BJ (cell line): Measurements from ENCODE around the gene DRD3. TPM values are rescaled to one million over a fixed set of nuclear protein-coding genes. Genes with fewer than 3 reads are reported as not detected.

Experiments
- CTCF ChIA-PET: fragments of 350-600 bp; formaldehyde crosslinking; extraction: SDS; loops from one replicate; lab custom pipeline; 2021; ENCODE audit warnings: antibody characterized with exemption, inconsistent platforms; lab: Yijun Ruan, JAX
- POLR2A ChIA-PET: fragments of 300-600 bp; sonication (Branson Sonifier 250); formaldehyde crosslinking; extraction: SDS; loops from one replicate; lab custom pipeline; 2021; ENCODE audit warnings: antibody characterized with exemption; lab: Charles Lee
- DNase-seq: peaks from one replicate; pipeline ENCODE4 v3.0.0-alpha.2; 2011; ENCODE audit warnings: low read depth
- H3K27me3 ChIP-seq: 2 replicates; pipeline ENCODE4 v1.6.0; 2011; ENCODE audit warnings: low read length; ENCODE audit not compliant: control insufficient read depth, insufficient read depth
- H3K36me3 ChIP-seq: 2 replicates; pipeline ENCODE4 v1.5.1; 2011; ENCODE audit warnings: low read length; ENCODE audit not compliant: control insufficient read depth, insufficient read depth
- H3K4me3 ChIP-seq: 2 replicates; pipeline ENCODE4 v1.5.1; 2011; ENCODE audit warnings: low read depth, mild to moderate bottlenecking, control low read depth, low read length
- polyA plus RNA-seq: library from polyadenylated mRNA; depleted of rRNA; stranded (reverse); fragments of >200 nt; gene quantifications from 2 replicates; pipeline ENCODE4 v1.2.3, GENCODE V29; 2011
- TF ChIP-seq, protein P1 (sequence below): IDR thresholded peaks from 2 replicates; pipeline ENCODE4 v1.5.1; 2011; ENCODE audit warnings: low read depth, mild to moderate bottlenecking, control low read depth, inconsistent platforms, low read length, moderate library complexity; ENCODE audit not compliant: insufficient read depth

The DRD3 gene
- polyA plus RNA-seq, 1 experiment = not detected

DNA sequence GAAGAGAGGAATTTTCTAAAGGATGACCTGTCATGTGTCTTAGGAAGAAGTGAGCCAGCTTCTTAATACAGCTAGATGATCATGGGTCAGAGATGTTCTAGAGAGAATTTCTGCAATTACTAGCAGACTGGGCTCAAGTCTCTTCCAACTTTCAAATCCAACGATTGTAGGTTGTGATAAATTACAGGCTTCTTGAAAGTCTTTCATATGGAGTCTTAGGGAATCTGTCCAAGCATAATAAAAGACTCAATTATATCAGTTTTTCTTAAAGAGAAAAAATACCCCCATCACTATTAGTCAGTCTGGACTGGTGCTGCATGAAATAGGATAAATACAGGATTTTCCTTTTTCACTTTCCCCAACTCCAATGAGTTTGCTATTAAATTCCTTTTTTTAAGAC is 59.1 kb downstream of the DRD3 start:
- H3K27me3 ChIP-seq = no peaks in the 10 kb centered on the region
- ChIA-PET POLR2A (no interaction called here), CTCF (no interaction called here)
- TF ChIP-seq, protein P1, sequence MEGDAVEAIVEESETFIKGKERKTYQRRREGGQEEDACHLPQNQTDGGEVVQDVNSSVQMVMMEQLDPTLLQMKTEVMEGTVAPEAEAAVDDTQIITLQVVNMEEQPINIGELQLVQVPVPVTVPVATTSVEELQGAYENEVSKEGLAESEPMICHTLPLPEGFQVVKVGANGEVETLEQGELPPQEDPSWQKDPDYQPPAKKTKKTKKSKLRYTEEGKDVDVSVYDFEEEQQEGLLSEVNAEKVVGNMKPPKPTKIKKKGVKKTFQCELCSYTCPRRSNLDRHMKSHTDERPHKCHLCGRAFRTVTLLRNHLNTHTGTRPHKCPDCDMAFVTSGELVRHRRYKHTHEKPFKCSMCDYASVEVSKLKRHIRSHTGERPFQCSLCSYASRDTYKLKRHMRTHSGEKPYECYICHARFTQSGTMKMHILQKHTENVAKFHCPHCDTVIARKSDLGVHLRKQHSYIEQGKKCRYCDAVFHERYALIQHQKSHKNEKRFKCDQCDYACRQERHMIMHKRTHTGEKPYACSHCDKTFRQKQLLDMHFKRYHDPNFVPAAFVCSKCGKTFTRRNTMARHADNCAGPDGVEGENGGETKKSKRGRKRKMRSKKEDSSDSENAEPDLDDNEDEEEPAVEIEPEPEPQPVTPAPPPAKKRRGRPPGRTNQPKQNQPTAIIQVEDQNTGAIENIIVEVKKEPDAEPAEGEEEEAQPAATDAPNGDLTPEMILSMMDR = no peak
- H3K36me3 ChIP-seq = no peaks in the 10 kb centered on the region
- no peak overlapping the region for H3K4me3 ChIP-seq
- no peak for DNase-seq

DNA sequence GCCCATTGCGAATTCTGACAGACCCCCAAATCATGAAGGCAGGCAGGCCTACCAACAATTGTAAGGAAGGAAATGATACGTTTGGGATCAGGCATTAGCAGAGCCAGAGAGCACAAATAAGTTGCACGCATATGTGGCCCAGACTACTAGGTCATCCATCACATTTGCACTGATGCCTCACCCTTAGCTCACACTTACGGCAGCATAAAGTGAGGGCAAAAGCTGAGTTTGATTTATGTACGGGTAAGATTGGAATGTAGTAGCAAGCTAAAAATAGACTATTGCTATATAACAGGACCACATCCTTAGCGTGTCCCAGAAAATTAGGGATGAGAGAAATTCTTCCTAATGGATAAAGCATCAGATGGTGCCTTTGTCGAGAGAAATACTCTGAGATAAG is 63.7 kb downstream of the DRD3 start:
- Histone ChIP-seq H3K4me3 (no peak overlapping the region), H3K36me3 (no peaks in the 10 kb centered on the region), H3K27me3 (peaks cover 1% of the 10 kb centered on the region; the same call in 1 of the 2 replicates)
- POLR2A ChIA-PET = no interaction called here
- CTCF ChIA-PET = no interaction called here
- no peak for DNase-seq
- TF ChIP-seq, protein P1 = no peak

DNA sequence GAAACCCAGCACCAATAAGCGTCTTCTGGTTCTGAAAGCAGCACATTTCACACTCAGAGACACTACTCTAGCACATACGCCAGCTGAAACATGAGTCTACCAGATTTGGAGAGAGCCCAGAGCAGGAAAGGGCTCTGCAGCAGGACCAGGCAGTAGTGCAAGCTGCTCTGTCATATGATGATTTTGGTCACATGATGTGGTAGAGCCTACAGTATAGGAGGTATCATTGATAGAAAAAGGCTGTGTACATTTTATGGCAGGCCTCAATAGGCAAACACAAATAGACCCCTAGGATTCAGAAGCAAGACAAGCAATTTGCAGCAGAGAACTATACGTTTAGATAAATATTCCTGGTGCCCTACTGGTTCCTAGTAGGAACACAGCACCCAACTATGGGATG is 64.1 kb downstream of the DRD3 start:
- Histone ChIP-seq H3K4me3 (no peak overlapping the region), H3K36me3 (no peaks in the 10 kb centered on the region), H3K27me3 (peaks cover 1% of the 10 kb centered on the region; the same call in 1 of the 2 replicates)
- ChIA-PET POLR2A (no interaction called here), CTCF (interaction anchor here (0.7 to 1.0 kb wide), 2 partner anchors 10 to 1431 kb away, joined by 3 read pairs; no protein-coding TSS in a partner anchor)
- no peak for DNase-seq
- TF ChIP-seq, protein P1 = no peak

DNA sequence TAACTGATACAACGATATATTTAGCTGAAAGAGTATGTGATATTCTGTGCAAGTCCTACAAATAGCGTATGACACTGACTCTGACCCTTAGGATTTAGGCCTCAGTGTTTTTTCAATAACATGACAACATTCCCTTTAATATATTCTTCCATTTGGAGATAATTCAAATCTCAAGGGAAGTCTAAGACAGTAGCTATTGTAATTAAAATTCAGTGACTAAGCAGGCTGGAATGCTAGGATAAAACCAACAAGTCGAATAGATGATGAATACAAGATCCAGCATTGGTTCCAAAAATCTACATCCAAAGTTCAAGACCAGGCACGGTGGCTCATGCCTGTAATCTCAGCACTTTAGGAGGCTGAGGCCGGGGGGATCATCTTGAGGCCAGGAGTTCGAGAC is 66.2 kb downstream of the DRD3 start:
- Histone ChIP-seq H3K27me3 (peaks cover 1% of the 10 kb centered on the region; the same call in 1 of the 2 replicates), H3K36me3 (no peaks in the 10 kb centered on the region), H3K4me3 (no peak overlapping the region)
- TF ChIP-seq, protein P1 = no peak
- CTCF ChIA-PET = no interaction called here
- no peak for DNase-seq
- POLR2A ChIA-PET = no interaction called here

DNA sequence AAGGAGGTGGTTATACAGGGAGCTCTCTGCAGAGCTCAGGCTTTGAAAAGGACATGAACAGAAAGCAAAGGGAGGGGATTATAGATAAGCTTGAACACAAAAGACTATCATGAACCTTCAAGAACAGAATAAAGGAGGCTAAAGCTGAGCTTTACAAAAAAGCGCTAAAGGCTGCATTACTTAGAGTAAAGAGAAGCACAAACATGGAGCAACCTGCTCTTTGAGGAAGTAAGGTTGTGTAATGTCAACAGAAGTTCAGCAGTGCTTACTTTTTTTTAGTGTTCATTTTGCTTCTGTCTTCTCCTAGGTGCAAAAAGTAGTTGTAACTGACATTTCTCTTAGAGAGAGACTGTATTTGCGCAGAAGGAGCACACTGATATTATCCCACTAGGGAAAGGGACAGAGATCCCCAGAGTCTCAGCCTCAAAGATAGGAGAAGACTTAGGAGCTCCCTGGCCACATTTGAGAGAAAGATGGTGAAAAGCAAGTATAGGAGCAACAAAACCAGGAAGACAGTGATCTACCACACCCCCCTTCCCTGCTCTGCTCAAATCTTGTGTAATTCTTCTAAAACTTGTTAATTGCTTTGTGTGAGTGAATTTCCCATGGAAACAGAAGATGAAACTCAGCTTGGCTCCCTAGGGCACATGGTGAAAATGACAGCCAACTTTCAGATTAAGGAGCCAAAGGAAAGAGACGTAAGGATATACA is 67.6 kb downstream of the DRD3 start:
- Histone ChIP-seq H3K36me3 (no peaks in the 10 kb centered on the region), H3K4me3 (no peak overlapping the region), H3K27me3 (peaks cover 1% of the 10 kb centered on the region; the same call in 1 of the 2 replicates)
- ChIA-PET CTCF (no interaction called here), POLR2A (no interaction called here)
- TF ChIP-seq, protein P1 = no peak
- no peak for DNase-seq
